ENCODE data around the gene TNS4.

The TNS4 gene

GRCh38 chr17:40510328-40510648 is 8.9 kb upstream of the TNS4 start:
- TF ChIP-seq CTCF (IDR thresholded peaks at IDR 0.05): no peak

GRCh38 chr17:40509626-40510327 is 8.4 kb upstream of the TNS4 start:
- no peak for TF ChIP-seq CTCF (IDR thresholded peaks at IDR 0.05)

GRCh38 chr17:40506786-40507185 is 5.4 kb upstream of the TNS4 start:
- no peak for TF ChIP-seq CTCF (IDR thresholded peaks at IDR 0.05)

- TF ChIP-seq CTCF (IDR thresholded peaks at IDR 0.05): no peak
These were observed 1.7 kb upstream of the TNS4 start for GRCh38 chr17:40503154-40503553.

- no peak for TF ChIP-seq CTCF (IDR thresholded peaks at IDR 0.05)
These were observed 1.3 kb upstream of the TNS4 start for GRCh38 chr17:40502716-40503115.

GRCh38 chr17:40500709-40501108 is 714 bp downstream of the TNS4 start:
- no peak for TF ChIP-seq CTCF (IDR thresholded peaks at IDR 0.05)

- no peak for TF ChIP-seq CTCF (IDR thresholded peaks at IDR 0.05)
These were observed 1.2 kb downstream of the TNS4 start for GRCh38 chr17:40500190-40500589.
